Gastrocnemius medialis (tissue), 4 donors: ENCODE measurements around the gene SLX4IP. TPM values are rescaled to one million over a fixed set of nuclear protein-coding genes. Genes with fewer than 3 reads are reported as not detected.

ENCODE experiments used
- ATAC-seq, 2 donors: fragments of 150-250 bp; one replicate each; pipeline ENCODE4 v1.9.1; 2016
- DNase-seq, 2 donors: peaks; one replicate each; pipeline ENCODE4 v3.0.0-alpha.2; 2019
- H3K27ac ChIP-seq, 4 donors: fragments of 200-600 bp; sonication (generic); 1 replicate in 1 of 4; 2 replicates in 3 of 4; pipeline ENCODE4 v1.5.1; 2016 to 2018; ENCODE audit warnings: mild to moderate bottlenecking in 2 of 4, moderate library complexity in 1 of 4
- H3K27me3 ChIP-seq, 3 donors: fragments of 200-600 bp; sonication (generic) in 2 of 3; 1 replicate in 1 of 3; 2 replicates in 2 of 3; pipeline versions ENCODE4 v1.5.1 to v1.6.0; 2016 to 2019; ENCODE audit warnings: mild to moderate bottlenecking in 1 of 3, moderate library complexity in 1 of 3
- H3K36me3 ChIP-seq, 2 donors: fragments of 200-600 bp; sonication (generic) in 1 of 2; one replicate each; pipeline ENCODE4 v1.5.1; 2017 to 2018
- H3K4me1 ChIP-seq, 2 donors: fragments of 200-600 bp; sonication (generic) in 1 of 2; one replicate each; pipeline ENCODE4 v1.5.1; 2016 to 2017; ENCODE audit warnings: mild to moderate bottlenecking in 2 of 2
- H3K4me3 ChIP-seq, 4 donors: fragments of 200-600 bp; sonication (generic) in 3 of 4; 1 replicate in 1 of 4; 2 replicates in 3 of 4; pipeline ENCODE4 v1.5.1; 2016 to 2019; ENCODE audit warnings: mild to moderate bottlenecking in 2 of 4
- H3K9me3 ChIP-seq, 3 donors: fragments of 200-600 bp; sonication (generic) in 2 of 3; 1 replicate in 1 of 3; 2 replicates in 2 of 3; pipeline ENCODE4 v1.5.1; 2016 to 2019
- CTCF ChIP-seq, 5 experiments: fragments of 450-650 bp in 3 of 5; fragments of 200-600 bp in 2 of 5; sonication (generic) in 2 of 5; IDR thresholded peaks in 4 of 5; conservative IDR thresholded peaks in 1 of 5; 1 replicate in 4 of 5; 2 replicates in 1 of 5; pipeline ENCODE4 v1.5.1; 2016 to 2019; ENCODE audit warnings: antibody characterized with exemption in 5 of 5, mild to moderate bottlenecking in 3 of 5, moderate library complexity in 3 of 5
- POLR2A ChIP-seq, 2 donors: fragments of 450-650 bp; IDR thresholded peaks; one replicate each; pipeline ENCODE4 v1.6.1; 2017; ENCODE audit warnings: antibody characterized with exemption in 2 of 2, mild to moderate bottlenecking in 2 of 2, moderate library complexity in 2 of 2
- in situ Hi-C, 4 donors: fragments of 200-750 bp; cut with MboI; loops; one replicate each; pipeline versions ENCODE4 v1.15.0 to v1.8.0; 2017; ENCODE audit warnings: low sequenced_read_pairs in 4 of 4
- intact Hi-C: fragments of 100-400 bp; cut with DNase I; formaldehyde crosslinking; loops from one replicate; pipeline ENCODE4 v1.15.1; 2023; ENCODE audit warnings: low total_unique reads
- total RNA-seq, 4 donors: library from RNA; depleted of rRNA; stranded (reverse); fragments of >200 nt; gene quantifications; one replicate each; pipeline versions ENCODE4 v1.1.0 to v1.2.3, GENCODE V29; 2016

The SLX4IP gene
- total RNA-seq, 4 donors from 2014 or later: 0.22 to 1.3 (median 0.71) TPM

- ATAC-seq (no peak), DNase-seq (no peak)
- no peak overlapping the region for H3K4me3 ChIP-seq
- in situ Hi-C loops (loop anchor here in 1 of 4 donors (25.0 kb wide), 1 partner anchor 1249 kb away; the partner anchor contains the start of gene BTBD3), intact Hi-C loops (no loop called here)
- H3K27ac ChIP-seq: peak overlapping the region in 3 of 4 donors; percentile 5 to 76 (median 24)
- peaks cover 0 to 5% of the 10 kb centered on the region in 2 donors for H3K36me3 ChIP-seq
- TF ChIP-seq CTCF (IDR thresholded peaks at IDR 0.05 in 4 of 5, conservative IDR thresholded peaks at IDR 0.05 in 1 of 5) (no peak), POLR2A (IDR thresholded peaks at IDR 0.05) (no peak)
- peaks cover 52 to 79% of the 10 kb centered on the region in 2 donors for H3K4me1 ChIP-seq
- no peaks in the 10 kb centered on the region for H3K9me3 ChIP-seq
- no peaks in the 10 kb centered on the region for H3K27me3 ChIP-seq
Observed at GRCh38 chr20:10663756-10664155, 228.7 kb downstream of the SLX4IP start.

GRCh38 chr20:10665027-10665561 lies 230.0 kb downstream of the SLX4IP start:
- no peaks in the 10 kb centered on the region for H3K27me3 ChIP-seq
- H3K27ac ChIP-seq: peak overlapping the region; percentile 48 to 76 (median 61)
- in situ Hi-C loops: loop anchor here in 1 of 4 donors (25.0 kb wide), 1 partner anchor 1247 kb away; the partner anchor contains the start of gene BTBD3
- TF ChIP-seq CTCF (IDR thresholded peaks at IDR 0.05 in 4 of 5, conservative IDR thresholded peaks at IDR 0.05 in 1 of 5): no peak
- no peak for TF ChIP-seq POLR2A (IDR thresholded peaks at IDR 0.05)
- ATAC-seq (no peak), DNase-seq (no peak)
- peaks cover 45 to 70% of the 10 kb centered on the region in 2 donors for H3K4me1 ChIP-seq
- peaks cover 0 to 5% of the 10 kb centered on the region in 2 donors for H3K36me3 ChIP-seq
- no peak overlapping the region for H3K4me3 ChIP-seq
- intact Hi-C loops: no loop called here
- H3K9me3 ChIP-seq: no peaks in the 10 kb centered on the region

- peak overlapping the region in 1 of 4 donors; percentile 31 for H3K4me3 ChIP-seq
- peak; percentile 43 to 44 for ATAC-seq
- in situ Hi-C loops (loop anchor here in 1 of 4 donors (25.0 kb wide), 1 partner anchor 1247 kb away; the partner anchor contains the start of gene BTBD3), intact Hi-C loops (no loop called here)
- peak in 1 of 2 donors; percentile 49 for DNase-seq
- no peak for TF ChIP-seq CTCF (IDR thresholded peaks at IDR 0.05 in 4 of 5, conservative IDR thresholded peaks at IDR 0.05 in 1 of 5)
- peaks cover 0 to 5% of the 10 kb centered on the region in 2 donors for H3K36me3 ChIP-seq
- no peaks in the 10 kb centered on the region for H3K9me3 ChIP-seq
- no peaks in the 10 kb centered on the region for H3K27me3 ChIP-seq
- H3K4me1 ChIP-seq: peaks cover 38 to 65% of the 10 kb centered on the region in 2 donors
- peak overlapping the region; percentile 57 to 76 (median 62) for H3K27ac ChIP-seq
Observed at GRCh38 chr20:10665791-10666190, 230.7 kb downstream of the SLX4IP start.

- Histone ChIP-seq H3K9me3 (no peaks in the 10 kb centered on the region), H3K4me3 (peak overlapping the region; percentile 12 to 51 (median 24)), H3K36me3 (peaks cover 0 to 5% of the 10 kb centered on the region in 2 donors), H3K27me3 (no peaks in the 10 kb centered on the region), H3K4me1 (peaks cover 34 to 63% of the 10 kb centered on the region in 2 donors), H3K27ac (peak overlapping the region; percentile 57 to 76 (median 62))
- no peak for ATAC-seq
- in situ Hi-C loops (loop anchor here in 1 of 4 donors (25.0 kb wide), 1 partner anchor 1246 kb away; the partner anchor contains the start of gene BTBD3), intact Hi-C loops (no loop called here)
- no peak for DNase-seq
- TF ChIP-seq POLR2A (IDR thresholded peaks at IDR 0.05): no peak
- TF ChIP-seq CTCF (IDR thresholded peaks at IDR 0.05 in 4 of 5, conservative IDR thresholded peaks at IDR 0.05 in 1 of 5): no peak
Observed at GRCh38 chr20:10666221-10667076, 231.3 kb downstream of the SLX4IP start.
